Measurements from ENCODE around the gene CCDC141. TPM values are rescaled to one million over a fixed set of nuclear protein-coding genes. Genes with fewer than 3 reads are reported as not detected.

CCDC141 gene
- total and polyA plus RNA-seq, 7 donors = under 0.01 to 8.6 (median 3.8) TPM; not detected in 1

DNA sequence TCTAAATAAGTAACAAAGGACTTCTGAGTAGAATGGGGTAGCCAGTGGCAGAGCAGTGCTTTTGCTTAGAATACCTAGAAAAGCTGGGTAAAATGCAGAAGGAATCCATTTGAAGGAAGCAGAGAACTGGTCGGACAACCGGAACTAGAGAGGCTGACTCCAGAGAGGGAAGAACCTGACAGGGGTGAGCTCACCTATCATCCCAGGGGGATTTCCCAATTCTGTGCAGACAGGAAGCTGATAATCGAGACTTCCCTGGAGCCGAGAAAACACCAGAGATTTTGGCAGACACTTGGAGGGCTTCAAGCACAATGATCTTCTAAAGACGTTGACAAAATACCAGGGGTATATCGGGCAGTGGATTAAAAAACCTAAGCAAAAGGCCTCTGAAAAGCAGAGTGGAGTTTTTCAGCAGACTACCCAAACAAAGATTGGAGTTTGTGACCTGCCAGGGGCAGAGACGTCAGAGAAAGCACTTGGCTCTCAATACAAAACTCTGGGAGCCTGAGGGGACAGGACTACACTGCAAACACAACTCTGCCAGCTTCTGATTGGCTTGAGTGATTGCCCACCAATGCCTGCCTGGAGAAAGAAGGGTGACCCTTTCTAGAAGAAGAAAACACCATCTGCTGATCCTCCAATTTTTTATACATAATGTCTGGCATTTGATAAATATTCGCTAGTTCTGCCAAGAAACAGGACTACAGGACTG is 175.3 kb downstream of the CCDC141 start:
- no peaks in the 10 kb centered on the region for H3K27me3 ChIP-seq
- H3K9me3 ChIP-seq = no peaks in the 10 kb centered on the region
- intact Hi-C loops (cut with DNase I) = no loop called here
- H3K4me1 ChIP-seq = no peaks in the 10 kb centered on the region
- no peak overlapping the region for H3K27ac ChIP-seq
- H3K36me3 ChIP-seq = no peaks in the 10 kb centered on the region
- WGBS, 2 donors = 68 to 78% methylated on average over 8 of the region's 8 CpGs
- TF ChIP-seq POLR2A (IDR thresholded peaks at IDR 0.05) (no peak), EP300 (IDR thresholded peaks at IDR 0.05) (no peak), POLR2AphosphoS5 (IDR thresholded peaks at IDR 0.05) (no peak)
- TF ChIP-seq, protein P1, sequence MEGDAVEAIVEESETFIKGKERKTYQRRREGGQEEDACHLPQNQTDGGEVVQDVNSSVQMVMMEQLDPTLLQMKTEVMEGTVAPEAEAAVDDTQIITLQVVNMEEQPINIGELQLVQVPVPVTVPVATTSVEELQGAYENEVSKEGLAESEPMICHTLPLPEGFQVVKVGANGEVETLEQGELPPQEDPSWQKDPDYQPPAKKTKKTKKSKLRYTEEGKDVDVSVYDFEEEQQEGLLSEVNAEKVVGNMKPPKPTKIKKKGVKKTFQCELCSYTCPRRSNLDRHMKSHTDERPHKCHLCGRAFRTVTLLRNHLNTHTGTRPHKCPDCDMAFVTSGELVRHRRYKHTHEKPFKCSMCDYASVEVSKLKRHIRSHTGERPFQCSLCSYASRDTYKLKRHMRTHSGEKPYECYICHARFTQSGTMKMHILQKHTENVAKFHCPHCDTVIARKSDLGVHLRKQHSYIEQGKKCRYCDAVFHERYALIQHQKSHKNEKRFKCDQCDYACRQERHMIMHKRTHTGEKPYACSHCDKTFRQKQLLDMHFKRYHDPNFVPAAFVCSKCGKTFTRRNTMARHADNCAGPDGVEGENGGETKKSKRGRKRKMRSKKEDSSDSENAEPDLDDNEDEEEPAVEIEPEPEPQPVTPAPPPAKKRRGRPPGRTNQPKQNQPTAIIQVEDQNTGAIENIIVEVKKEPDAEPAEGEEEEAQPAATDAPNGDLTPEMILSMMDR (IDR thresholded peaks at IDR 0.05) = no peak
- no peak overlapping the region for H3K4me3 ChIP-seq
- DNase-seq = no peak

DNA sequence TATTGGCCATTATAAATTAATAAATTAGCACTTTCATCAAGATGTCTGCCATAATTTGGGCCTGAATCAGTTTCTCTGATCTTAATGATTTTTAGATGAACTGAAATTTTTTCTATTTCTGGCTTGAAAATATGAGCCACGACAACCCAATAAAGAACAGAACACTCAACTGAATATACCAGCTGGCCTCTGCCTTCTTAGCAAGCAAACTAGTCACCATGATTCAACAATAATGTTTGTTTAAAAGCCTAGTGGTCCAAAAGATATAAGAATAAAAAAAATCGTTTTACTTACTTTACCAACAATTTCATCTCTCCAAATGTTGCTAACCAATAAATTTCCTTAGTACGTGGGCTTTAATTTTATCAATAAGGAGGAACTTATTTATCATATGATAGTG is 176.0 kb downstream of the CCDC141 start:
- H3K36me3 ChIP-seq = no peaks in the 10 kb centered on the region
- no peak overlapping the region for H3K4me3 ChIP-seq
- H3K9me3 ChIP-seq = no peaks in the 10 kb centered on the region
- intact Hi-C loops (cut with DNase I) = no loop called here
- no peak for TF ChIP-seq EP300 (IDR thresholded peaks at IDR 0.05)
- TF ChIP-seq POLR2AphosphoS5 (IDR thresholded peaks at IDR 0.05) = no peak
- no peak for TF ChIP-seq POLR2A (IDR thresholded peaks at IDR 0.05)
- TF ChIP-seq, protein P1 (IDR thresholded peaks at IDR 0.05) = no peak
- 79 to 89% methylated on average over 3 of the region's 3 CpGs for WGBS, 2 donors
- H3K27ac ChIP-seq = no peak overlapping the region
- H3K4me1 ChIP-seq = no peaks in the 10 kb centered on the region
- H3K27me3 ChIP-seq = no peaks in the 10 kb centered on the region
- no peak for DNase-seq

DNA sequence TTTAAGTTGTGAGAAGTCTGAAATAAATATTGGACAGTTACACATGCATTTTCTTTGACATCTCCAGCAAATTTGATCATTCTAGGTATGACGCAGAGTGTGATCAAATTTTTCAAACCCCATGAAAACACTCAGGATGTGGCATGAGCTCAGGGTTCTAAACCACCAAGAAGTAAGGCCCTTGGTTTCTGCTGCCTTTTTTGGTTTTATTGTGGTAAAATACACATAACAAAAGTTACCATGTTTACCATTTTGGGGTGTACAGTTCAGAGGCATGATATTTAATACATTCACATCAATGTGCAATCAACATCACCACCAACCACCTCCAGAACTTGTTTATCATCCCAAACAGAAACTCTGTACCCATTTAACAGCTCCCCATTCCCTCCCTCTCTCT is 178.4 kb downstream of the CCDC141 start:
- DNase-seq = no peak
- no peak overlapping the region for H3K4me3 ChIP-seq
- no peaks in the 10 kb centered on the region for H3K9me3 ChIP-seq
- no peak overlapping the region for H3K27ac ChIP-seq
- no peaks in the 10 kb centered on the region for H3K4me1 ChIP-seq
- no peaks in the 10 kb centered on the region for H3K27me3 ChIP-seq
- WGBS, 2 donors = 74 to 94% methylated on average over 1 of the region's 1 CpG
- no peaks in the 10 kb centered on the region for H3K36me3 ChIP-seq
- intact Hi-C loops (cut with DNase I) = no loop called here
- TF ChIP-seq POLR2A (IDR thresholded peaks at IDR 0.05) (no peak), EP300 (IDR thresholded peaks at IDR 0.05) (no peak), POLR2AphosphoS5 (IDR thresholded peaks at IDR 0.05) (no peak)
- TF ChIP-seq, protein P1 (IDR thresholded peaks at IDR 0.05) = no peak

DNA sequence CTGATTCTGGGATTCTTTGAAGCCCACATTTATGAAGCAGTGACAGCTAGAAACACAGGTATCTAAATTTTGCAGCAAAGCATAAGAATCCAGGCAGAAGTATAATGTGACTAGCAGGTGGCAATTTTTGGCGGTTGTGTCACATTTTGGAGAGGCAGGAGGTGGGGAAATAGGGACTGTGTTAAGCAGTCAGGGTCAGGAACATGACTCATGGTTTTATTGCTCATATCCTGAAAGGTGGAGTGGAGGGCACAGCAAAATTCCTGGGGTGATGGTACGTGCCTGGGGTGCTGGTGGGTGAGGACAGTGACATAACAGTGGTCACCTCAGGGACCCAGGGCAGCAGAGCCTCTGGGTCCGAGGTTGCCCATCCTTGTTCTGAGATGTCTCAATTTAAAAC is 179.2 kb downstream of the CCDC141 start:
- TF ChIP-seq POLR2AphosphoS5 (IDR thresholded peaks at IDR 0.05) = no peak
- TF ChIP-seq EP300 (IDR thresholded peaks at IDR 0.05) = no peak
- TF ChIP-seq POLR2A (IDR thresholded peaks at IDR 0.05) = no peak
- TF ChIP-seq, protein P1 (IDR thresholded peaks at IDR 0.05) = no peak
- H3K4me3 ChIP-seq = no peak overlapping the region
- intact Hi-C loops (cut with DNase I) = no loop called here
- no peak for DNase-seq
- H3K9me3 ChIP-seq = no peaks in the 10 kb centered on the region
- WGBS, 2 donors = 19 to 64% methylated on average over 3 of the region's 3 CpGs
- no peaks in the 10 kb centered on the region for H3K27me3 ChIP-seq
- H3K4me1 ChIP-seq = no peaks in the 10 kb centered on the region
- no peak overlapping the region for H3K27ac ChIP-seq
- H3K36me3 ChIP-seq = no peaks in the 10 kb centered on the region

DNA sequence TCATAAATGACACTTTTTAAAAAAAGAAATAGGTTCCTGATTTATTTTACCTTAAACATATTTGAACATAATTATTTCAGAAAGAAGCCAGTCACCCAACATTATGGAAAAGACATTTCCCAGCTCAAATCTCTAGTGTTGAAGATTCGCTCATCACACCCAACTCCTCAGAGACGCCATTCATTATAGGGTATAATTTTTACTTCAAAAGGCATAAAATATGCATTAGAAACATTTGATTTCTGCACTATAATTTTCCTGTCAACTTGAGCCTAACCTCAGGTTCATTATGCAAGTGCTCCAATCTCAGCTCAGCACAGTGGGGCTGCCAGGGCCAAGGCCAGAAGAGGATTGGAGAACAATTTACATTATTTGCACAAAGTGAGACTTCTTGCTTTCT is 183.9 kb downstream of the CCDC141 start:
- Histone ChIP-seq H3K4me3 (no peak overlapping the region), H3K27me3 (no peaks in the 10 kb centered on the region), H3K9me3 (no peaks in the 10 kb centered on the region), H3K36me3 (no peaks in the 10 kb centered on the region), H3K27ac (no peak overlapping the region), H3K4me1 (peaks cover 0 to 23% (median 20%) of the 10 kb centered on the region in 4 donors)
- intact Hi-C loops (cut with DNase I) = no loop called here
- DNase-seq = no peak
- WGBS, 2 donors = 94 to 95% methylated on average over 2 of the region's 2 CpGs
- TF ChIP-seq EP300 (IDR thresholded peaks at IDR 0.05) (no peak), POLR2AphosphoS5 (IDR thresholded peaks at IDR 0.05) (no peak), POLR2A (IDR thresholded peaks at IDR 0.05) (no peak)
- TF ChIP-seq, protein P1 (IDR thresholded peaks at IDR 0.05) = no peak
